HG02623 (cell line): Measurements from ENCODE around the gene CLCNKA.
"Not testable (repeated sequence)": the region's sequence is repeated elsewhere in the genome, so short reads cannot be mapped to it uniquely, and the experiment has no call there.

Experiments used
- ATAC-seq: cut with Tn5 transposase; IDR thresholded peaks from one replicate; pipeline ENCODE4 v1.9.1; 2021; ENCODE audit warnings: moderate library complexity; ENCODE audit not compliant: unreplicated experiment

The CLCNKA gene

DNA sequence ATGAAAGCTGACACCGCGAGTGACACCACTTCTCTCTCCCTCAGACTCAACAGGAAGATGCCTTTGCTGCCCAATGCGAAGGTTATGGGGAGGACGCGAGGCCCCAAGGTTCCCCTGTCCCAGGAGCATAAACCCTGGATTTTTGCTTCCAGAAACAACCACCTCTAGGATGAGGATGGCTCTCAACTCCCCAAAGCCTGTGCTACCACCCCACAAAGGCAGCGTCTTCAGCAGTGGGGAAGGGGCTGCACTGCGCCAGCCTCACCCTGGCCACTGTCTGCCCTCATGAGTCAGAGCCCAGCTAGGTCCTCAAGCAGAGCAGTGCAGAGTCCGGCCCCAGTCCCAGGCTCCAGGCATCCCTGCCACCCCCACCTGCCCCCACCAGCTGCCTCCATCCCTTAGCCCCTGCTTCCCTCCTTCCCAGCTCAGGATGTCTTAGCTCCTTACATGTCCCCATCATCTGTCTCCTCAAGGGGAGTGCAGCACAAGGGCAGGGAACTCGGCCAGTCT lies 24.7 kb upstream of the CLCNKA start:
- ATAC-seq: no peak

DNA sequence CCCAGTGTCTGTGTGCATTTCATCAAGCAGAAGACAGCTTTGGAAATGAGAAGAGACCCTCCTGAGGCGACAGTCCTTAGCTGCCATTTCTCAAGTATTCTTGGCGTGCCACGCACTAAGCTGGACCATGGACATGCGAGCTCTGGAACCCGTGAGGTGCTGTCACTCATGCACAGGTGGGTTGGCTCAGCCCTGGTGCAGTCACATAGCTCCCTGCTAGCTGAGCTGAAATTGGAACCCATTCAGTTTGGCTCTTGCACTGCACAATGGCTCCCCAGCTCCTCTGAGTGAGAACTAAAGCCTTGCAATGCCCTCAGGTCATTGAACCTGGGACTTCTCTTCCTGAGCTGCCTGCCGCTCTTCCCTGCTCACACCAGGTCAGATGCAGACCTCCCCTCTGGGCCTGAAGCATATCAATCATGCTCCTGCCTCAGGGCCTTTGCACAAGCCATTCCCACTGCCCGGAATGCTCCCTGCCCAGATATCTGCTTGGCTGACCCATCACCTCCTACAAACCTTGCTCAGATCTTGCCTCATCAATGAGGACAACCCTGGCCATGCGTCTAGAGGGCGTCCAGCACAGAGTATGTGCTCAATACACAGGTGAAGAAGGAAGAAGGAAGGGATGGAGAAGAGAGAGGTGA lies 24.1 kb upstream of the CLCNKA start:
- ATAC-seq: no peak

DNA sequence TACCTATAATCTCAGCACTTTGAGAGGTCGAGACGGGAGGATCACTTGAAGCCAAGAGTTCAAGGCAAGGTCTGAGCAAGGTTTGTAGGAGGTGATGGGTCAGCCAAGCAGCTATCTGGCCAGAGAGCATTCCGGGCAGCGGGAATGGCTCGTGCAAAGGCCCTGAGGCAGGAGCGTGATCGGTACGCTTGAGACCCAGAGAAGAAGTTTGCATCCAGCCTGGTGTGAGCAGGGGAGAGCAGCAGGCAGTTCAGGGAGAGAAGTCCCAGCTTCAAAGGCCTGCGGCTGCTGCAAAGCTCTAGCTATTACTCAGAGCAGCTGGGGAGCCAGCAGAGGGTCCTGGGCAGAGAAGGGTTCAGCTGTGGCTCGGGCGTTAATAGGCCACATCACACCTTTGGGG lies 22.9 kb upstream of the CLCNKA start:
- no peak for ATAC-seq

DNA sequence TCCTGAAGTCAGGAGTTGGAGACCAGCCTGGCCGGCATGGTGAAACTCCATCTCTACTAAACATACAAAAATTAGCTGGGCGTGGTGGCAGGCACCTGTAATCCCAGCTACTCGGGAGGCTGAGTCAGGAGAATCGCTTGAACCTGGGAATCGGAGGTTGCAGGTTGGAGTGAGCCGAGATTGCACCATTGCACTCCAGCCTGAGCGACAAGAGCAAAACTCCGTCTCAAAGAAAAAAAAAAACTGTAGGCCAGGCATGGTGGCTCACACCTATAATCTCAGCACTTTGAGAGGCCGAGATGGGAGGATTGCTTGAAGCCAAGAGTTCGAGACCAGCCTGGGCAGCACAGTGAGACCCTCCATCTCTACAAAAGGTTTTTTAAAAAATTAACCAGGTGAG lies 20.6 kb upstream of the CLCNKA start:
- ATAC-seq: not testable (repeated sequence)

DNA sequence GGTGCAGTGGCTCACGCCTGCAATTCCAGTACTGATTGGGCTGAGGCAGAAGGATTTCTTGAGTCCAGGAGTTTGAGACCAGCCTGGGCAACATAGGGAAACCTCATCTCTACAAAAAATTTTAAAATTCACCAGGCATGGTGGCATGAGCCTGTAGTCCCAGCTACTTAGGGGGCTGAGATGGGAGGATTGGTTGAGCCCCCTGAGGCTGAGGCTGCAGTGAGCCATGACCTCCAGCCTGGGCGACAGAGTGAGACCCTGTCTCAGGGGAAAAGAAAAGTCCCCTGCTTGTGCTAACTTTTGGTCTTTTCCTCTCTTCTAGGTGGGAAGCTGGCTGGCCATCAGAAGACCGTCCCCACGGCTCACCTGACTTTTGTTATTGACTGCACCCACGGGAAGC lies 16.2 kb upstream of the CLCNKA start:
- no peak for ATAC-seq

DNA sequence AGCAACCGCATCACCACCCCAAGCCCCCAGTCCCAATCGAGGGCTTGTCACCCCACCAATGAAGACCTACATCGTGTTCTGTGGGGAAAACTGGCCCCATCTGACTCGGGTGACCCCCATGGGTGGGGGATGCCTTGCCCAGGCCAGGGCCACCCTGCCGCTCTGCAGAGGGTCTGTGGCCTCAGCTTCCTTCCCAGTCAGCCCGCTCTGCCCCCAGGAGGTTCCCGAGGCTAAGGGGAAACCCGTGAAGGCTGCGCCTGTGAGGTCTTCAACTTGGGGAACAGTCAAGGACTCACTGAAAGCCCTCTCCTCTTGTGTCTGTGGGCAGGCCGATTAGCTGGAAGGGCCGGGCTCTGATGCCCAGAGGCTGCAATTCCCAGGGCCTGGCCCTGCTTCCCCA lies 15.8 kb upstream of the CLCNKA start:
- no peak for ATAC-seq

DNA sequence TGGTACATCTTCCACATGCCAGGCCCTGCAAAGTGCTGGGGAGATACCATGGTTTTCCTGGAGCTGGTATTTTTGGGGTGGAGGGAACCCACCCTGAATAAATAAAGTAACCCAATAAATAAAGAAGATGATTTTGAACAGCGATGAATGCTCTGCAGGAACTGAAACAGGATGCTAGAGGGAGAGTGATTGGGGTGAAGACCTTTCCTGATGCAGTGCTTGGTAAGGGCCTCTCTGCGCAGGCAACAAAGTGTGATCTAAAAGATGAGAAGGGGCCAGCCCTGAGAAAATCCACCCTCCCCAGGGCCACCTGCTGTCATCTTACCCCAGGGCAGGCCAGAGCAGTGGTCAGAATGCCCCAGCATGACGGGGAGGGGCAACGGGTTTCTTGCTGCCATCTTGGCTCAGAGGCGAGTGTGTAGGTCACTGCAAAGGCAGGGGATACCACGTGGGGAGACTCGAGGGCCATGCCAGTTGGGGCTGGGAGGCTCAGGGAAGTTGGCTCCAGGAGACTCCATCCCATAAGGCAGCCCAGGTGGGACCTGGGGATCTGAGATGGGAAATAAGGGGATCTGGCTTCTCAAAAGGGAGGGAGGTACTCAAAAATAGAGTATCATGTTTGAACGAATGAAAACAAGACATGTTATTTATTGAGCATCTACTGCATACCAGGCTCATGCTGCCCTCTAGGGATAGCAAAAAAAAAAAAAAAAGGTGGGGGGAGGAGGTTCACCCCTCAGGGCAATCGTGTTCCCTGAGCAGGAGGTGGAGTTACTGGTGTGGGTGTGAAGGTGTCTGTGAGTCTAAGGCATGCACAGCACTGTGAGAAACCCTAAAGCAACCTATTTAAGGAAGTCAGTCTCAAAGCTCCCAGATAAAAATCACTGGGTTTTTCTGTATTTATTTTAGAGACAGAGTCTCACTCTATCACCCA lies 15.0 kb upstream of the CLCNKA start:
- ATAC-seq: no peak

DNA sequence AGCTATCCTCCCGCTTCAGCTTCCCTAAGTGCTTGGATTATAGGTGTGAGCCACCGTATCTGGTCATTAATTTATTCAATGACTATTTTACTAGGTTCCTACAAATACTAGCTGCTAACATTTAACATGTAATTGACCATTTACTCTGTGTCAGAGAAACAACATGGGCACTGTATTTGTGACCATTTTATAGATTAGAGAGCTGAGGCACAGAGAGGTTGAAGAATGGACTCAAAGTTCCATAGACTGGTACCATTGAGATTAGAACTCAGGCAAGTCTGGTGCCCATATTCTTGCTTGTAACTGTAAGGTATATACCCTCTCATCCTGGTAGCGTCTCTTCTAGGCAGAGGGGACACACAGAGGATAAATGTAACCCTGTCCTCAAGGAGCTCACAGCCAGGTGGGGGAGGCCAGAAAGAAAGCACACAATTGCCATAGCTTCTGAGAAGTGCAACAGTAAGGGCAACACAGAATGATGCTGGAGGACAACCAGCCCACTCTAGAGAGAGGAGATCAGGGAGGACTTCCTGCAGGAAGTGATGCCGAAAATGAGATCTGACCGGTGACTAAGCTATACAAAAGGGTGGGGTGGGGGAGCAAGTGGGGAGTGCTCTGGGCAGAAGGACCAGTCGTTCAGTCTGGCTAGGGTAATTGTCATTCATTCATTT lies 14.0 kb upstream of the CLCNKA start:
- no peak for ATAC-seq

DNA sequence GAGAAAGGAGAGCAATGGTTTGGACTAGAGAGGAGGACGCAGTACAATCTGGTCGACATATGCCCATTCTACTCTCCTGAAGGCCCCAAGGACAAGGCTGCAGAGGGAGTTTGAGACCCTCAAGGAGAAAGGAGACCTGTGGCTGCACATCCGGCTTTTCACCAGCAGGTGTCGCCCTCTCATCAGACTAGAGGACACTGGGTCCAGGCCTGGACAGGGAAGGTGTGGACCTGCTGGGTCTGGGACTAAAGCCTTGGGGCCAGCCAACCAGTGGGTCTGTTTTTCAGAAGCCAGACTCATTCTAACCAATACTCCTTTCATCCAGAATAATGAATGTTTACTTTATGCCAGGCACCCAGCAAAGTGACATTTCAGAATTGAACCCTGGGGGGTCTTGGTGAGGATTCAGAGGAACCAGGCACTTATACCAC lies 12.8 kb upstream of the CLCNKA start:
- no peak for ATAC-seq

DNA sequence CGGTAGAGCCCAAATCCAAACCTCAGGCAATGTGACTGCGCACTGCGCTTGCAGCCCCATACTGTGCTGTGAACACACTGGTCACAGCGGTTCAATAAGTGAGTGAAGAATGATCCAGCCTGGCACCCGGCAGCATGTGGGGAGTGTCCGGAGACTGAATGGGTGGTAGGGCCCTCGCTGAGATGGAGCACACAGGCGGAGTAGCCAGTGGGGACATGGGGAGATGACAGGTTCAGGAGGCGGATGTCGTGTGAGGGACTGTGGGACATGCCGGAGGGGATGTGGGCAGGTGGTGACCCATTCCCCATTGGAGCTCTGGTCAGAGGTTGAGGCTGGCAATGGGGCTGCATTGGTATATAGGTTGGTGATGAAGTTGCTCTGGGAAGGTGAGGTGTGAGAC lies 12.2 kb upstream of the CLCNKA start:
- no peak for ATAC-seq

DNA sequence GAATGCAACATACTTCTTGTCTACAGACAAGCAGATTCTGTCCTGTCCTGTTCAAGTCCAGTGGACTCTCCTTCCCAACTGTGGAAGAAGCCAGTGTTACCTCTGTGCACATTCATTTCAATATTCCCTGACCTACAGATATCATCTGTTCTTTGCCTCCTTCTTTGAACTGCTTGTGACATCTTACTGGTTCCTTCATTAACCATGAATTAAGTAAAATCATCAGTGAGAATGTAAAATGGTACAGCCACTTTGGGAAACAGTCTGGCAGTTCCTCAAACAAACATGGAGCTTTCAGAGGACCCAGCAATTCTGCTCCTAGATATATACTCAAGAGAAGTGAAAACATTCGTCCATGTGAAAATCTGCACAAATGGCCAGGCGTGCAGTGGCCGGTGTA lies 11.0 kb upstream of the CLCNKA start:
- no peak for ATAC-seq

DNA sequence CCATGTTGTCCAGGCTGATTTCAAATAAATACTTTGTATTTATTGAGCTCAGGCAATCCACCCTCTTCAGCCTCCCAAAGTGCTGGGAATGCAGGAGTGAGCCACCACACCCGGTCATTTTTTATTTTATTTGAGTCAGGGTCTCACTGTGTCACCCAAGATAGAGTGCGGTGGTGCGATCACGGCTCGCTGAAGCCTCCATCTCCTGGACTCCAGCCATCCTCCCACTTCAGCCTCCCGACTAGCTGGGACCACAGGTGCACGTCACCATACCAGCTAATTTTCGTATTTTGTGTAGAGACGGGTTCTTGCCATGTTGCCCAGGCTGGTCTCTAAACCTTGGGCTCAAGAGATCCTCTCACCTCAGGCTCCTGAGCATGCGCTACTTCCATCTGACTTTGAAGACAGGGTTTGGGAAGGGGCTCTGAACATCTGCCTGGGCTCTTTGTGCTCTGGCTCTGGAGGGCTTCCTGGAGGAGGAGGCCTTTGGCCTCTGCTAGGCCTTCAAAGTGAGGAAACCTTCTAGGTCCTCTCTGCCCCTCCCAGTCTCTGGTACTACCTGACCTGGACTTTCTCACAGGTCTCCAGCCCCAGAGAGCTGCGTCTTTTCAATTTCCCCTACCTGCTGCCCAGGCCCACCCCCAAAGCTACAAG lies 9.8 kb upstream of the CLCNKA start:
- ATAC-seq: no peak

DNA sequence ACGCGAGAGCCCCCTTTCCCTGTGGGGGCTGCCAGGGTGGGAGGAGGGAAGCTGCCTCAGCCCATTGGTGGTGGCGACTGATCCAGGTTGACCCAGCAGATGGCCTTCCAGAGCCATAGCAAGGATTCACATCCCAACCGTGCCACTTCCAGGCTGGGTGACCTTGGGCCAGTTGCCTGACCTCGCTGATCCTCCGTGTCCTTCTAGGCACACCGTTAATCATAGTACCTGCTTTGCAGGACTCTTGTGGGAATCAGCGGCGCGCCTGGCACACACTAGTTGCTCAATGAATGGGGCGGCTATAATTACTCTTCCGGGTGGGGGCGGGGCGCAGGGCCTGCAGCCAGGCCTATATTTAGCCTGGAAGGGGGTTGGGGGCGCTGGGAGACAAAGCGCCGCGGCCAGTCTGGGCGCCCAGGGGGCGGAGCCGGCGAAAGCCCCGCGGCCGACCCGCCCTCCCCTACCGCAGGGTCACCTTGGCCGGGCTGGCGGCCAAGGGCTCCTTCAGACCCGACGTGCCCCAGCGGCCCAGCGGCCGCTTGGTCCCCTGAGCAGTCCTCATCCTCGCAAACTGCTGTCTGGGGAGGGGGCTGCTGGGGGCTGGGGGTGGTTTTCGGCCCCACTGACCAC lies 9.1 kb upstream of the CLCNKA start:
- no peak for ATAC-seq

DNA sequence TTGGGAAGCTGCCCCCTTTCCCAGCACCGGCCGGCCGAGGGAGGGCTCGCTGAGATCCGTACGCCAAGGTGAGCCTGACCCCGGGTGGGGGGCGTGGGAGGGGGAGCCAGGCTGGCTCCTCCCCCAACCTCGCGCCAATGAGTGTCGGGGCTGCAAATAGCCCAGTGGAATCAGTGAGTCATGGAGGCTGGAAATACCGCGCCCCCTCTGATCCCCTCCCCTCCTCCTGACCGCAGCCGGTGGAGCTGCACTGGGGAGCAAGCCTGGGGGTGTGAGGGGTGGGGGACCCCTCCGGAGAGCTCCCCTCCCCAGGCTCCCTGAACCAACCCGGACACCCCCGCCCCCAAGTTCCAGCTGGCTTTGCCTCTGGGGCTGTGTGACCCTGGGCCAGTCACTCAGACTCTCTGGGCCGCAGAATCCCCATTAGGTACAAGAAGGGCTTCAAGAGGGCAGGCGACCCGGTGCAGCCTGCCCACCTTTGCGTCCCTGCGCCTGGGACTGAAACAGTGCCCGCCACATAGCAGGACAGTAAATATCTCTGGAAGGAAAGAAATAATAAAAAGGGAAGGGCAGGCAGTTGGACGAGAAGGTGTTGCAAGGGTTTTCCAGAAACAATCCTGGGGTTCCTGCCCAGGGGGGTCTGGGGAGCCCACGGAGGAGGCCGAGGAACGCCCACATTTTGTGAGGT lies 8.5 kb upstream of the CLCNKA start:
- no peak for ATAC-seq

DNA sequence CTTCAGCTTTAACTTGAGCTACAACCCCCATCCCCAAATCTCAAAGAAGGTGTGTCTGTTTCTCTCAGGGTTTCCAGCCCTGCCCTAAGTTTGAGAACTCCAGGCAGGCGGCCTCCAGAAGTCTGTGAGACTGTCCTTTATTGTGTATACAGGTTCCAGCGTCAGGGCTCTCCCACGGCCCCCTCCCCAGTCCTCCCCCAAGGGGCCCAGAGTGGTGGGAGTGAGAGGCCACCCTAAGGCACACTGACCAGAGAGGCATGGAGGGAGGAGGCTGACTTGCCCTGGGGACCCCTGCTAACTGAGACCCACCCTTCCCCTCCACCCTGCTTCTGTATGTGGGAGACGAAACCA lies 8.0 kb upstream of the CLCNKA start:
- no peak for ATAC-seq

DNA sequence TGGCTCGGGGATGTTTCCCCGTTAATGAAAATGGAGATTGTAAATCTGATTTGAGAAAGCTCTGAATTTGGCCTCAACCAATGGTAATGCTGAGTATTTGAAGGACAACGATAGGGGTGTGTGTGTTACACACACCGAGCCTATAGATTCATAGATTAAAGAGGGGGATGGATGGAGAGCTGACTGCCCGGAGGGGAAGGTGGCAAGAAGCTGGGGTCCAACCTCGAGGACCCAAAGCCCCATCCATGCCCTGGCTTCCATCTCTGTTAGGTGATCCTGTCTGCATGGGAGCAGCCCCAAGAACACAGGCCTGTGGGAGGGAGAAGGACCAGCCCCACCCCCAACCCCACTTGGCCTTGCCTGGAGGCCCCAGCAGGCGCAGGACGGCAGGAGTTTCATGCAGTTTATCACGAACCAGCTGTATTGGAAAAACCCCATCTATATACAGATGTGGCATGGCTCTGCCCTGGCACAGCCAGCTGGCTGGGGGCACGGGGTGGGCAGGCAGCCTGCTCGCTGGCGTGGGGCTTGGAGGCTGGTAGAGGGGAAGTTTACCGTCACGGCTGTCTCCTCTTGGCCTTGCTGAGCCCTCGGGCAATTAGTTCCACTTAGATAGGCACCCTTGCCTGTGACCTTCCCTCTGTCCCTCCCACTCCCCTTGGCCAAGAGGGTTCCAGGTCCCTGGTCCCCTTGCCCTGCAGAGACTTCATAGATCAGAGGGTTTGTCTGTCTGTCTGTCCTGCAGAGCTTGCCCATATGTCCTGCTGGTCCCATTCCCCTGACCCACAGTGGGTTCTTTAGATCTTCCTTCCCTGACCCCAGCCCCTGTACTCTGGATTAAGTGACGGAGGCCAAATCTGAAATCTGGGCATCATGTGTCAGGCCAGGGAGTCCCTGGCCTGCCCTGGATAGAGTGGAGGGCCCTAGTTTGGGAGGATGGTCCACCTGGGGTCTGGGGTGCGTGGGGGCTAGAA lies 7.0 kb upstream of the CLCNKA start:
- ATAC-seq: no peak

DNA sequence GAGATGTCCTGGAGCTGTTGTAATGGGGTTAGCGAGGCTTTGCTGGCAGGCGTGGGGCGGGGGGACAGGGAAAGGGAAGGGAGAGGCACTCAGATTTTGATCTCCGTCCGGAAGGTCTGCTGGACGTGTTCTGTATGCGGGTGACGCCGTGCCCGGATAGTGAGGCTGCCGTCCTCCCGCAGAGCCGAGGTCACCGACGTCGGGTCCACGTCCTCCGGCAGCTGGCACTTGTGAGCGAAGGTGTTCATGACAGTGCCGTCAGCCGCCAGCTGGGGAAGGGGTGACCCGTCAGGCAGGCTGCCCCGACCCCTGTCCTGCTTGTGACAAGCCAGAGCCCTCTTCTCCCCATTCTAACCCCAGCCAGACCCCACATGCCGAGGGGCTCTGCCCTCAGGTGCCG lies 6.3 kb upstream of the CLCNKA start:
- no peak for ATAC-seq

DNA sequence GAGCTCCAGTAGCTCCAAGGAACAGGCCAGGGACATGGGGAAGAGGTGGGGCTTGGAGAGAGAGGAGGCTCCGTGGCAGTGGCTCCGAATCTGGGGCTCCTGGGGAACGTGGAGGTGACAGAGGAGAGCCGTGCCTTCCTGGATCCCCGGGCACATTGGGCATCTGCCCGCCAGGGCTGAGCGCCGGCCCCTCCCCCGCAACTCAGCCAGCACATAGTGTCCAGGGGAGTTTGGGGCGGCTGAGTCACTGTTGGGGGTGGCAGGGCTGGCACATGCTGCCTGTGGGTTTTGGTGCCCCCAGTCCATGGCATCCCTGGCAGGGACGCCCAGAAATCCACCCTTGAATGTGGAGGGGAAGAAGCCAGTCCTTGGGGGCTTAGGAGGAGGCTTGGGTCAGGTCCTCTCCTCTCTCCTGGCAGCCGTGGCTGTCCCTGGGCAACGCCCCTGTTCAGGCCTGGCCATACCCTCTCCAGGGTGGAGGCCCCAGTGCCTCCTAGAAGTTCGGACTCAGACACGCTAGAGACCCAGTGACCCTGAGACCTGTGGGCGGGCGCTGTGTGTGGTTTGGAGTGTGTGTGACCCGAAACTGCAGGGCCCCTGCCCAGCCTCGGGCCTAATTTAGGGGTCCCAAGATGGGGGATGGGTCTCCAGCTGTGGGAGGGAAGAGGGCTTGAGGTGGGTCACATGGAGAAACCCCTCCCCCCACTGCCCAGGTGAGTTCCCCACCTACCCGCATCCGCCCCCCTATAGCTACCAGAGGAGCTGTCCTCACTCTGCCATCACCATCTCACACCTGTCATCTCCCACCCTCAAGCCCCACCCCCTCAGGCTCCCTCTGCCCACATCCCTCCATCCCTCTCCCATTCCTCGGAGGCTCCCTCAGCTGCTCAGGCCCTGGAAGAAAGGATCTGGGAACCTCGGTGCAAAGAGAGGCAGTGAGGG lies 5.6 kb upstream of the CLCNKA start:
- no peak for ATAC-seq
